ENCODE data around the gene MGAM2.

The MGAM2 gene

DNA sequence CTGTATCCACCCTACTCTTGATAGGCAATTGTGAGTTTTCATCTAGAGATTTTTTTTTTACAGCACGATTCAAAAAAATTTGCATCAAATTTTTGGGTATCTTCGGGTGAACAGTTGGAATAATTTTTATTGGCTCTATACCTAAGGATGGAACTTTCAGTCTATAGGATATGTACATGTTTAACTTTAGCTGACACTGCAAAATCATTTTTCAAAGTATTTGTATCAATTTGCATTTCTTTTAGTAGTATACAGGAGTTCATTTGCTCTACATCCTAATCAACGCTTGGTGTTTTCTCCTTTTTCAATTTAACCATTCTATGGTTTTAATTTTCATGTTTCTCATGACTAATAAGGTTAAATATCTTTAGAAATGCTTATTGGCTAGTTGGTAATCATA, 11.7 kb downstream of the MGAM2 start:
- DNase-seq, result no peak

DNA sequence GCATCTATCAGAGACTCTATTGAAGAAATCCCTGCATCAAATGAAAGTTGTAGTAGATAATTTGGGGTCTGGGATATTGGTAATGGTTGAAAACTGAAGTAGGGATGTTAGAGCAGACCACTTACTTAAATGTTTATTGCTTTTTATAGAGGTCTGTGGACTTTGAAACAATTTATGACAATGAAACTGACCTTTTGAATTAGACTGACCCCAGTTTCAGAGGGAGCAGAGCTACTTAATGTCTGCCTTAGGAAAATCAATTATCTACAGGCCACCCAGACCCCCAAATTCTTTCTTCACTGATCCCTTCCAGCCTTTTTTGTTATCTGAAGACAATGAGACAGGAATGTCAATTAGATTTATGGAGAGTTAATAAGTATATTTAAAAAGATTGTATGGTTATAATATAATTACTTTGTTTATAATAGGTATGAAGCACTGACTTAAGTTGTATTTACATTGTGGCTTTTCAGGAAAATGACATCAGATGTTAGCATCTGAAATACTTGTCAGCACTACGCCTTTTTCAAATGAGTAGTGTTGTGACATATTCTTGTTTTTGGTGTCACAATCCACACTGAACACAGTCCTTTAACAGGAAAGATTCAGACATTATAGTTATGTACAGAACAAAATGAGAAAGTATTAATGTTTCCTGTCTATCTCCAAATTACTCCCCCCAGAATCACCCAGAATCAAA, 13.9 kb downstream of the MGAM2 start:
- no peak for DNase-seq

DNA sequence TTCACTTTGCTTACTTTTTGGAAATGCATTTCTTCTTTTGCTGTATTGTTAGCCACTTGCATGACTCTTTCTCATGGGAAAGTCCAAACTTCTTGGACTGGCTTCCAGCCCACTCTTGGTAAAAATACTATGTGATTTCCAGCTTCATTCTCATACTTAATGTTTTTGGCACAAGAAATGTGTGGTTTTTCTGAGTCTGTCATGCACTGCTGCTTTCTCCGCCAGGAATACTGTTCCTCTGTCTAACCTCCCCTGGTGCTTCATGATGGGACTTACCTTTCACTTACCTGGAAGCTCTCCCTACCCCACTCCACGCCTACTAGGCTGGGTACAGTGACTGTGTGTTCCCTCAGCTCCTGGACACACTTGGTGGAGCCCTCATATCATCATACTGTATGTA, 18.7 kb downstream of the MGAM2 start:
- no peak for DNase-seq

DNA sequence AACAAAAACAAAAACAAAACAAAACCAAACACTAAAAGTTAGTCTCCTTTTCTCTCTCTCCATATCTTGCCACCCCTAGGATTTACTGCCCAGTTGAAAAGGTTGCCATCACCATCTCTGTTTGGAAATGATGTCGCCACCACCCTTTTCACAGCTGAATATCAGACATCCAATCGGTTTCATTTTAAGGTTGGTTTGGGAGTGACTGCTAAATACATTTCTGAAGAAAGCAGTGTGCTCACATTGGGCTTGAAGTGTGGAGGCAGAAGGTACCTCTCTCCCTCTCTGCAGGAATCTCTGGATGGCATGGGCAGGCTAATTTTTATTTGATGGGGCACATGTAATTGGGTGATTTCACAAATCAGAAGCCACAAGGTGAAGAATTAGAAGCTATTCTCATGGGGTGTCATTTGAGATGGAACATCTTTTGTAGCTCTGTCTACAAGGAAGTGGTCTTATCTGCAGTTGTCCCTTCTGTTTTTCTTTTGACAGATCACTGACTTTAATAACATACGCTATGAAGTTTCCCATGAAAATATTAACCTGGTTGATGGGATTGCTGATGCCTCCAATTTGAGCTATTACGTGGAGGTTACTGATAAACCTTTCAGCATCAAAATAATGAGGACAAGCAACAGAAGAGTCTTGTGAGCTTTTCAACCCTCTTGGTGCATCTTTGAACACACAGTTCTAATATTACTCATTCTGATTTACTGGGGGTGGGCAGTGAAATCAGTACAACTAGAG, 20.1 kb downstream of the MGAM2 start:
- DNase-seq, result no peak

- DNase-seq, result no peak
Measured at GRCh38 chr7:142133731-142134148, 22.2 kb downstream of the MGAM2 start.

- DNase-seq, result no peak
Measured at GRCh38 chr7:142134909-142135308, 23.4 kb downstream of the MGAM2 start.

DNA sequence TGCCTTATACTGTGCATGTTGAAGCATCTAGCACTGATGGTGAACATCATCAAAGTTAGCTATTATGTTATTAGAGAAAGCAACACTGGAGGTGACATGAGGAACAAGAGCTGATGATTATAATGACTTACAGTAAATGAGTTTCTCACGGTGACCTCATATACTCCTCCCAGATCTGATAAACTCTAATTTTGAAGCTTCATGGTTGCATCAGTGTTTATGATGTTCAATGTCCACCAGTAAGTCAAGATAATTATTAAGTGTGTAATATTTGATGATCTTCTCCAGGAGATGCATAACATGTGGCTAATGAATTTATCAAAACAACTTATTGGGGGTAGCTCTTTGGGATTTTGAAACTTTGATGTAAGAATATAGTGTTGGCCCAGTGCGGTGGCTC, 27.5 kb downstream of the MGAM2 start:
- DNase-seq, result no peak

DNA sequence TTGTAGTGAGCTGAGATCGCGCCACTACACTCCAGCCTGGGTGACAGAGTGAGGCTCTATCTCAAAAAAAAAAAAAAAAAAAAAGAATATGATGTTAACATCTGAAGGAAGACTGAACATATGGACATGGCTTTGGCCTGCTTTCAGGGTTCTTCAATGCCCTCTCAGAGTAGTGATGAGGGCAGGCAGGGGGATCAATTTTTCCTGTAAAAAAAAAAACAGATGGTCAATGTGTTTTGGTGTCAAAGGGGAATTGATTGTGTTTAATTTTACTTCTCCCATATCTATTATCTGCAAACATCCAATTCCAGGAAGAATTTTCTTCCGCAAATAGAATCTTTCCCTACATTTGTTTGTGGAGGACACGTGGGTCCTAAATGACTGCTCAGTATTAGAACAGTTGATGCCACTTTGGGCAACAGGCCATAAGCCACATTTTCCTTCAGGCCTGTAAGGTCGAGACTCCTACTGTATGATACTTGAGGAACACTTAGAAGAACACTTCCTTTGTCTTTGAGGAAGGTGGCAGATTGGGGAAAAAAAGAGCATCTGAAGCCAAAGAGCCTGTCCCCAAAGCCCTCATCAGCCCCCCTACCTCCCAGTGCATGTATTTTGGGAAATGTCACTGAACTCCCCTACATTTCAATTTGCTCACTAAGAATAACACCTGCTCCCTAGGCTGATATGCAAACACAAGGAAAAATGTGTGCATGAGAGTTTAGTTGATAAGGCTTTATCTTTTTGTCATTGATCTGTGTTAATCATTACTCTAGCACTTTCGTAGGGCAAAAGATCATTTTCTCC, 28.3 kb downstream of the MGAM2 start:
- DNase-seq, result no peak

DNA sequence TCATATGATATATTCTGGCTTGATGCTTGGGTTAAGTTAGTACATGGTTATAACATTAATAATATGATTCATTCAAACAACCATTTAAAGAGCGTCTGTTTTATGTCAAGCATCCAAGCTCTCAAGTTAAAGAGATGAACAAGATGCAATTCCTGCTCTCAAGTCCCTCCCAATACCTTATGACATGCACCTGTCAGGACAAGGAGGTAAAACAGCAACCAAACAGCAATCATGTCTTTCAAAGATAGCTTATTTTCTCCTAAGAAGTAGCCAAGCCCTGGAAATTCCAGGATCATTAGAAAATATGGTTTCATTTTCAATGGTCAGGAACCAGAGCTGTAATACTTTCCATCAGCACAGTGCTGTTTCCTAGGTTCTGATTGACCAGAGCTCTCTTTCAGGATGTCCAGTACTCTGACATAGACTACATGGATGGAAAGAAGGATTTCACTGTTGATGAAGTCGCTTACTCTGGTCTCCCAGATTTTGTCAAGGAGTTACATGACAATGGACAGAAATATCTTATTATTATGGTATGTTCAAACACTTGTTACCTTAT, 29.0 kb downstream of the MGAM2 start:
- DNase-seq, result no peak

GRCh38 chr7:142142702-142143101, 31.2 kb downstream of the MGAM2 start:
- no peak for DNase-seq

DNA sequence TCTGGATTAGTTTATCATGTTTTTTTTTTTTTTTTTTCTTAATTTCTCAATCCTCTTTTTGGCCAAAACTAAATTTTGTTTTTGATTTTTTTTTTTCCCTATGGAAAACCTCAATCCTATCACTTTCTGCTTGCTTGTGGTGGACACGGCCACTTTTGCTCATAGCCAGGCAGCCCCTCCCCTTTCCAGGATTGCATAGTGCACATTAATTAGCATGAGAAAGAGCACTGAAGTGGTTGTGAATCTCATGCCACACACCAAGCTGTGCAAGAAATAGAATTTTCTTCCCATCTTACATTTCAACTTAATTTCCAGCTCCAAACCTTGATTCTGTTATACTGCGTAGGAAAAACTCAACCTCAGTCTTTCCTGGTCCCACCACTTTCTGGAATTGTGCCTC, 34.6 kb downstream of the MGAM2 start:
- no peak for DNase-seq

GRCh38 chr7:142150356-142150755, 38.8 kb downstream of the MGAM2 start:
- DNase-seq, result no peak

- DNase-seq, result no peak
Measured at GRCh38 chr7:142150869-142151268, 39.4 kb downstream of the MGAM2 start.

- DNase-seq, result no peak
Measured at GRCh38 chr7:142152076-142152475, 40.6 kb downstream of the MGAM2 start.

DNA sequence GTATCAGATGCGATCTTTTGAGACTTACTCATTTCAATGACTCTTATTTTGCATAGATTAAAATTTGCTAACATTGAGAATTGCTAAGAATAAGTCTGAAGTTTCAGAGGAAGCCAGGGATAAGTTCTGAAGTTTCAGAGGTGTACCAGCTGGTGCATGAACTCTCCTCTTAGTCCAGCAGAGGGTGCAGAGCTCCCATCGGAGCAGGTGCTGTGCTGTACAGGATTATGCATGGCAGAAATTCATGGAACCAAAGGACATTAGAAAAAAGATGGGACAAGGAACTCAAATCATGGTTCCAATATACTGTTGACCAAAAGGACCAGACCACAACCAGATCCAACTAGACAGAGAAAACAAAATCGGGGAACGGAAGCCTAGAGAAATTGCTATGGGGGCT, 41.9 kb downstream of the MGAM2 start:
- DNase-seq, result no peak

- no peak for DNase-seq
Measured at GRCh38 chr7:142158736-142159496, 47.4 kb downstream of the MGAM2 start.

GRCh38 chr7:142161921-142162320, 50.4 kb downstream of the MGAM2 start:
- DNase-seq, result no peak

DNA sequence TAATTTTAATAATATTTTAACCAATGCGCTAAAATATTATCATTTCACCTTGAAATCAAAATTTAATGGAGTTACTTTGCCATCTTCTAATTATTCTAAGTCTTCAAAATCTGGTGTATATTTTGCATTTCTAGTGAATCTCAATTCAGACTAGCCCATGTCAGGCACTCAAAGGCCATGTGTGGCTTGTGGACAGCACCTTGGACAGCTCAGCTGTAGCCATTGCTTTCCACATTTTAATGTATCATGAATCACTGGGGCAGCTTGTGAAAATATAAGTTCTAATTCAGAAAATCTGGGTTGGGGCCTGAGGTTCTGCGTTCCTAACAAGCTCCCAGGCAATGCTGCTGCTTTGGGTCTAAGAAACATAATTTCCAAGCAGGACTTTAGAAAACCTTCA, 57.2 kb downstream of the MGAM2 start:
- DNase-seq, result no peak

DNA sequence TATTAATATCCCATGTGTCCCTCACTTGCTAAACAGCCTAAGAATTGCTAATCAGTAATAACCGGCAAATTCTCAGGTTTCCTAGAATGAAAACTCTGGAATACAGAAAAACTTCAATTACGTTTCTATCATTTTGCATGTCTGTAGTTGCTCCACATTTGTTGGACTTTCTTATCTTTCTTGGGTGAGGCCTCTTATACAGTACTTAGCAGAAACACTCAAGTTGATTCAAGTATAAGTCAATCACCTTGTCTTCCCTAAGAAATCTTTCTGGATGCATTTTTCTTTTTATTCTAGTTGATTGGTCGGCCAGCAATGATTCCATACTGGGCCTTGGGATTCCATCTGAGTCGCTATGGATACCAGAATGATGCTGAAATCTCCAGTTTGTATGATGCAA, 61.4 kb downstream of the MGAM2 start:
- no peak for DNase-seq

DNA sequence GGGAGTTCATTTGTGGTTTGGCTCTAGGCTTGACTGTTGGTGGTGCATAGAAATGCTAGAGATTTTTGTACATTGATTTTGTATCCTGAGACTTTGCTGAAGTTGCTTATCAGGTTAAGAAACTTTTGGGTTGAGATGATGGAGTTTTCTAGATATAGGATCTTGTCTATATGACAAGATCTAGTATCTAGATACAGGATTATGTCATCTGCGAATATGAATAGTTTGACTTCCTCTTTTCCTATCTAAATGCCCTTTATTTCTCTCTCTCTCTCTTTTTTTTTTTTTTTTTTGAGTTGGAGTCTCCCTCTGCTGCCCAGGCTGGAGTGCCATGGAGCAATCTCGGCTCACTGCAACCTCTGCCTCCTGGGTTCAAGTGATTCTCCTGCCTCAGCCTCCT, 62.9 kb downstream of the MGAM2 start:
- DNase-seq, result no peak

DNA sequence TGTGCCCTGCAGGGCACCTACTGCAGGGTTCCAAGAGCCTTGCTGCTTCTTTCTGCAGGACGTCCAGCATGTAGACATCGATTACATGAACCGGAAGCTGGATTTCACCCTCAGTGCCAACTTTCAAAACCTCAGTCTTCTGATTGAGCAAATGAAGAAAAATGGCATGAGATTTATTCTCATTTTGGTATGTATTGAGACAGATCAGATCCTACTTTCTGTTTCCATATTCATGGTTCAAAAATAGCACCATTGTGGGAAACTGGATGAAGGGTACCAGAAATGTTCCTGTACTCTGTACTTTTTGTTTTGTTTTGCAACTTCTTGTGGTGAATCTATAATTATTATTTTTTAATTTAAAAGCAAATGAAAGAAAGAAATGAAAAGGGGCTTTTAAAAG, 64.1 kb downstream of the MGAM2 start:
- DNase-seq, result no peak

GRCh38 chr7:142176901-142177300, 65.4 kb downstream of the MGAM2 start:
- DNase-seq, result no peak

GRCh38 chr7:142177869-142178268, 66.4 kb downstream of the MGAM2 start:
- DNase-seq, result no peak
